Fibroblast of mammary gland (primary cell): ENCODE results near the gene LITAF.
"Not testable (repeated sequence)": the region's sequence is repeated elsewhere in the genome, so short reads cannot be mapped to it uniquely, and the experiment has no call there.

Experiments
- DNase-seq: peaks from one replicate; pipeline ENCODE4 v3.0.0-alpha.2; 2010; ENCODE audit warnings: low read depth
- H3K4me3 ChIP-seq: 2 replicates; pipeline ENCODE4 v1.5.1; 2011; ENCODE audit warnings: low read depth, mild to moderate bottlenecking, low read length, moderate library complexity; ENCODE audit not compliant: control insufficient read depth
- CTCF ChIP-seq: conservative IDR thresholded peaks from 2 replicates; pipeline ENCODE4 v1.5.1; 2011; ENCODE audit warnings: low read depth, low read length, inconsistent platforms; ENCODE audit not compliant: control insufficient read depth, insufficient read depth

The LITAF gene

GRCh38 chr16:11583166-11583565 lies 3.6 kb downstream of the LITAF start:
- TF ChIP-seq CTCF, result no peak
- peak; percentile 42 for DNase-seq
- H3K4me3 ChIP-seq, result no peak overlapping the region

GRCh38 chr16:11582157-11582814 lies 4.4 kb downstream of the LITAF start:
- no peak overlapping the region for H3K4me3 ChIP-seq
- TF ChIP-seq CTCF, result no peak
- DNase-seq, result no peak

- no peak for DNase-seq
- no peak overlapping the region for H3K4me3 ChIP-seq
- TF ChIP-seq CTCF, result no peak
These were observed 5.0 kb downstream of the LITAF start for GRCh38 chr16:11581678-11582077.

- no peak overlapping the region for H3K4me3 ChIP-seq
- no peak for DNase-seq
- TF ChIP-seq CTCF, result no peak
These were observed 6.2 kb downstream of the LITAF start for GRCh38 chr16:11580451-11581086.

- not testable (repeated sequence) for DNase-seq, H3K4me3 ChIP-seq
These were observed 9.4 kb downstream of the LITAF start for GRCh38 chr16:11577290-11577660.

DNA sequence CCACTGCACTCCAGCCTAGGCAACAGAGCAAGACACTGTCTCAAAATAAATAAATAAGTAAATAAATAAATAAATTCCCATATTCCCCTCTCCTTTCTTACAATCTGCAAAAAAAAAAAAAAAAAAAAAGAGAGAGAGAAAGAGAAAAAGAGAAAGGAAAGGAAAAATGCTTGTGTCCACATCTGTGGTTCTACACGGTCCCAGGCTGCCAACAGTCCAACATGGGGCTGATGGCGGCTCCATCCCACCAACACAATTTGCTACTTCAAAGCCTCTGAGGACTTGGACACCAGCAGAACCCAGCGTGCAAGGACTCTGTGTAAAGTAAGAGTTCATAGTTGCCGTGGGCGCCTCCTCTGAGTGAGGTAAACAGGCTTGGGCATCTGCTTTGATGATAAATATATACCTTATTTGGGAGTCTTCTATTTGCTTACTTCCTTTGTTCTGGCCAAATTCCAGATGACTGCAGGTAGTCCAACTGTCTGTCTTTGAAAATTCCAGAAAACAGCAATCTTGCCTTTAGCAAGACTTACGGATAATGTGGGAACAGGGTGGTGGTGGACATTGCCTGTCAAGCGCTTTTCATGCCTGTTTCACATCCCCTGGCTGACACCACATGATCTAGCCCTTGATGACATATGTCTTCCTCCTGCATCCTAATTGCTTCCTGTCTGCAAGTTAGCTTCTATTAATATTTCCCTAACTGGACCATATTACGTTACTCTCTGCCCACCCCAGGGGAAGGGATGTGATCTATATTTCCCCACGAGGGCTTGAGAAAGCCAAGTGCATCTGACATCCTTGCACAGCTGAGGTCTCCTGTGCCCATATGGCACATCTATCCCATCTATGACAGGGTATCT lies 10.1 kb downstream of the LITAF start:
- no peak for TF ChIP-seq CTCF
- H3K4me3 ChIP-seq, result no peak overlapping the region

DNA sequence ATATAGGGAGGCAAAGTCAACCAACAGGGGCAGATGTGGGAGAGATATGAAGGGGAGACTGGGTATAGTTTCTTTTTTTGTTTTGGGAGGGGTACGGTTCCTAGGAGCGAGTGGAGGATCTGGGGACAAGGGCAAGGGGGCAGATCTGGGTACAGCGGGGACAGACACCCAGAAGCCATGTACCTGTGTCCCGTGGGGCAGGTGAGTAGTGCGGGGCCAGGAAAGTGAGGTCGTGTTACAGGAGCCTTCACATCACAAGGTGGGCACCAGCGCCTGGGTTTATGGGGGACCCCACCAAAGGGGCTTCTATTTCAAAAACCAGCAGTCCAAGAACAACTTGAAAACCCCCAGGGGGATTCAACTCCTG lies 11.5 kb downstream of the LITAF start:
- no peak for TF ChIP-seq CTCF
- DNase-seq, result no peak
- H3K4me3 ChIP-seq, result no peak overlapping the region

More for the DNA sequence above, 10.1 kb downstream of the LITAF start:
- DNase-seq, result no peak
